22Rv1 (cell line): ENCODE results near the gene TCF15.

Experiments
- H3K27ac ChIP-seq: fragments of 450-650 bp; 2 replicates; pipeline ENCODE4 v1.5.1; 2017
- CTCF ChIP-seq: fragments of 450-650 bp; IDR thresholded peaks from 2 replicates; pipeline ENCODE4 v1.5.1; 2017; ENCODE audit warnings: mild to moderate bottlenecking
- ZFX ChIP-seq: fragments of 450-650 bp; IDR thresholded peaks from 2 replicates; pipeline ENCODE4 v1.6.1; 2017; ENCODE audit warnings: antibody characterized with exemption, borderline replicate concordance

The TCF15 gene

GRCh38 chr20:563187-563586 is 46.9 kb downstream of the TCF15 start:
- no peak for TF ChIP-seq ZFX
- no peak for TF ChIP-seq CTCF
- H3K27ac ChIP-seq = no peak overlapping the region

GRCh38 chr20:562232-562897 is 47.7 kb downstream of the TCF15 start:
- no peak for TF ChIP-seq ZFX
- TF ChIP-seq CTCF = no peak
- H3K27ac ChIP-seq = no peak overlapping the region

- no peak for TF ChIP-seq ZFX
- peak; percentile 95 for TF ChIP-seq CTCF
- H3K27ac ChIP-seq = no peak overlapping the region
Measured at GRCh38 chr20:561437-562231, 48.5 kb downstream of the TCF15 start.

- H3K27ac ChIP-seq = no peak overlapping the region
- TF ChIP-seq ZFX (no peak), CTCF (no peak)
Measured at GRCh38 chr20:560680-561079, 49.4 kb downstream of the TCF15 start.

GRCh38 chr20:558117-558516 is 52.0 kb downstream of the TCF15 start:
- no peak for TF ChIP-seq CTCF
- TF ChIP-seq ZFX = no peak
- no peak overlapping the region for H3K27ac ChIP-seq

- TF ChIP-seq CTCF = no peak
- no peak for TF ChIP-seq ZFX
- no peak overlapping the region for H3K27ac ChIP-seq
Measured at GRCh38 chr20:556984-557383, 53.1 kb downstream of the TCF15 start.

- no peak overlapping the region for H3K27ac ChIP-seq
- no peak for TF ChIP-seq CTCF
- no peak for TF ChIP-seq ZFX
Measured at GRCh38 chr20:555976-556385, 54.1 kb downstream of the TCF15 start.
